ENCODE results near the gene NECAB3.

NECAB3 gene

GRCh38 chr20:33696448-33696847 is 22.2 kb upstream of the NECAB3 start:
- DNase-seq, result no peak

- DNase-seq, result peak; percentile 12
Measured at GRCh38 chr20:33694639-33695012, 20.4 kb upstream of the NECAB3 start.

GRCh38 chr20:33693741-33694638 is 19.8 kb upstream of the NECAB3 start:
- DNase-seq, result no peak

DNA sequence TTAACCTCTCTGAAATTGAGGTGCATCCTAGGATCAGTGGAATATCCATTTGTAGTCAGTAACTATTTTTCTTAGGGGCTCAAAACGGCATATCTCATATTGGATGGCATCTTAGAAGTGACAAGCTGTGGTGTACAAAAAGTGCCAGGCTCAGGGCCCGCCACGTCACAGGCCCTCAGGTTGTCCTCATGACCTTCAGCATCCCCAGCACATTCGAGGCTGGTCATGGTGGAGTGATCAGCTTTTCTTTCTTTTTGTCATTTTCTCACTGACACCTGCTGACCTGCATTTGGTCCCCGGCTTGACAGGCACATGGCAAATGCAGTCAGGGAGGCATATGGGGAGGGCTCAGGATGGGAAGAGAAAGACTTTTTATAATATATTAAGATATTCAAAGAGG is 19.1 kb upstream of the NECAB3 start:
- no peak for DNase-seq

DNA sequence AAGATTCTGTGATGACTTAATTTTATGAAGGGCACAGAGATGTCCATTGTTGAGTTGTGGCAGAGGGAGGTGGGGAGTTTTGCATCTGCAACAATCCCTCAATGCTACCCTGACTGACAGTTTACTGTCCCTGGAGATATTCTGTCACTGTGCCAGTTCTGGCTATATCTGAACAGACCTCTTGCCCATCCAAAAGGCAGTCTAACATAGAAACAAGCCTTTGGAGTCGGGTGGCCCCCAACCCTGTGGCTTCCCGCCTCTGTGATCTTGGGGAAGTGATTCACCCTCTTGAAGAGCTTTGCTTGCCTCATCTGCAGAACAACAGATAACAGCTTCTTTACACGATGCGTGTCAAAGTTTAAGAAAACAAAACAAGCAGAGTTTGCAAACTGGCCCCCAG is 15.7 kb upstream of the NECAB3 start:
- no peak for DNase-seq

GRCh38 chr20:33689493-33689892 is 15.3 kb upstream of the NECAB3 start:
- DNase-seq, result no peak

DNA sequence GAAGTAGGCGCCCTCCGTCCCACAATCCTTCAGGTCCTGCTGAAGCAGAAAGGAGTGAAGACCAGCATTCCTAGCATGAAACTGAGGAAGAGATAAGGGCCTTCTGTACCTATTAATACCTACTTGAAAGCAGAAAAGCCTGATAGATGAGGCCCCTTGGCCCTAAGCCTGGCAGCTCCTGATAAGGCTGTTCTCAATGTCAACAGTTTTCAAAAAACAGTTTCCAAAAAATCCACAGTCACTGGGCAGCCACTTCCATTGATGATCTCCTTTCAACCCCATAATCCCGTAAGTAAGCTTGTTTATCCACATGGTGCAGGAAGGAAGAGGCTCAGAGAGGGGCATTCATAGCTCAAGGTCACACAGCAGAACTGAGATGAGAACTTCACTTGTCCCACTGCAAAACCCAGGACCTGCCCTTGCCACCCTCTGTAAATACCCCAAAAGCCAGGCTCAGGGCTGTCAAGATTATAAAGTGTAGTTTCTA is 14.8 kb upstream of the NECAB3 start:
- no peak for DNase-seq

DNA sequence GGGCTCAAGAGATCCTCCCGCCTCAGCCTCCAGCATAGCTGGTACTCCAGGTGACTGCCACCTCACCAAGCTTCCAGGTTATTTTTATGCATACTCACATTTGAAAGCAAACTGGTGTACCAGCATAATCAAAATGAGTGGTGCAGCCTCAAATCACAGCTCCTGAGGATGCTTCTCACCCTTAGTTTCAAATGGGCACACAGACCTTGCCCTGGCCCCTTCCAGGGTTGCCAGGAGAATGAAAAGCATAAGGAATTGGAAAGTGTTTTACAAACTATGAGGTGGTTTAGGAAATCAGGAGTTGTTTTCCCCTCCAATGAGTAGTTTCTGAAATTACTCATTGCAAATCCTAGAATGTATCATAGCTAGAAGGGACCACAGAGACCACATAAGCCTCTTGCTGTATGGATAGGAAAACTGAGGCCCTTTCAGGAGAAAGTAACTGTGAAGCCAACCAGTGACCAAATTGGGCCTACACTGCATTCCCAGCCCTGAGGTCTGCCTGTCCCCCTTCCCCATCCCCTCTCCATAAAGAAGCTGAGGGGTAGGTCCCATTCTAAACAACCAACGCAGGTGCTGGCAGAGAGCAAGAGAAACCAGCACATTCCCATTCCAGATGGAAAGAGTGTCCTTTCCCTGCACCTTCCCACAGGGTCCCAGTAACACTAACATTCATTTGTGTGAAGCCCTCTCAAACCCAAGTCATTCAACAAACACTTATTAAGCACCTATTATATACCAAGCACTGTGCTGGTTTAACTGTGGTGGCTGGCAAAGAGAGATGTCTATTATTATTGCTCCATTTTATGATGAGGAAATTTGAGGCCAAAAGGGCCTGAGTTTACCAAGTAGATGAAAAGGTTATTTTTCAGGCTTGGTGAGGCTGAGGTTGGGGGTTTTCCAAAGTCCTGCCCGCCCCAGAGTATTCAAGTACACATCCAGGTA is 14.0 kb upstream of the NECAB3 start:
- no peak for DNase-seq

DNA sequence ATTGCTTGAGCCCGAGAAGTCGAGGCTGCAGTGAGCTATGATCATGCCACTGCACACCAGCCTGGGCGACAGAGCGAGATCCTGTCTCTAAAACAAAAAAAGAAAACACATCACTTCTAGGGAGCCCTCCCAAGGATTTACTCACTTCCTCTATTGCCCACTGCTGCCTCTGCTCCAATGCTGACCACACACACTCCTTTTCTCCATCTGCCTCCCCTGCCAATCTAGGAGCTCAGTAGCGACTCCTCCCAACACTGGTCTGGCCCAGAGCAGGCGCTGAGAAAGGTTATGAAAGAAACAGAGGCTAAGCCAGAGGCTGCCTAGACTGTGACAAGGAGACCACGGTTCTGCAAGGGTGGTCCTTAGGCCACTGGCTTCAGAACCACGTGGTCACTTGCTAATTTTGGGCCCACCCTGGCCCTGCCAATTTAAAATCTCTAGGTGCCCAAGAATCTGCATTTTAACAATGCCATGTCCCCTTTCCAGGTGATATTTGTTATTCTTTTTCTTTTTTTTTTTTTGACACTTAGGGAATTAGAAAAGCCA is 13.2 kb upstream of the NECAB3 start:
- DNase-seq, result no peak

GRCh38 chr20:33686984-33687366 is 12.7 kb upstream of the NECAB3 start:
- no peak for DNase-seq

DNA sequence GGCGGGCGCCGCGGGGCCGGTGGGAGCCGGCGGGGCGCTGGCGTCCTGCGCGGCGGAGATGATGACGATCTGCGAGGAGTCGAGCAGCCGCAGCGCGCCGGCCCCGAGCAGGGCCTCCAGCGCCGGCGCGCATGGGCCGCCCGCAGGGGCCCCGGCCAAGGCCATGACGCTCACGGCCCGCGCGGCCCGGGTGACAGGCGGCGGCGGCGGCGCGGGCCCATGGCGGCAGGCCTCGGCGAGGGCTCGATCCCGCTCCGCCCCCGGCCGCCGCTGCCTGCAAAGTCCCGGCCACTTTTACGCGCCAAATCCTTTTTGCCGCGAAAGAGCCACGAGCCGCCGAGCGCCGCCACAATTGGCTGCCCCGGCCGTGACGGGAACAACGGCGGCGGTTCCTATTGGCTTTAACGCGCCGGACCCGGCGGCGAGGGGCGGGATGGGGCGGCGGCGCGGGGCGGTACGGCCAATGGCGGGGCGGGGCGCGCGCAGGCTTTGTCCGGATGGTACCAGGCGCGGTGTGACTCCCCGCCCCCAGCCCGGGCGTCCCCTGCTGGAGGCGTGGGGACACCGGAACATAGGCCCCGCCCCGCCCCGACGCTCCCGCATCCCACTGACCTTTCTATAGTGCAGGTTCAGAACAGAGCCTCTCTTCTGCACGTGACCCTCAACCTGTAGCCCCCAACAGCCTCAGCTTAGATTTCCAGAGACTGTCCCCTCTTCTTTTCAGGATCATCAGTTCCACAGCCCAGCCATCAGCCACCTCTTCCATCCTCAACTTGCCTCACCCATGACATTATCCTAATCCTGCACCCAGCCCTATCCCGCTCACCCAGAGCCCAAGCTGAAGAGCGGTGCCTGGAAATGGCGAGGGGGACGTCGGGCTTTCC is 12.1 kb upstream of the NECAB3 start, which contains the start of gene E2F1:
Gene E2F1 (minus strand): TSS at position 286 of the 884 bp plus-strand sequence. CDS start 121 bp downstream, at position 165.
- DNase-seq, result peak; percentile 89

GRCh38 chr20:33685328-33686099 is 11.3 kb upstream of the NECAB3 start:
- DNase-seq, result peak; percentile 90

DNA sequence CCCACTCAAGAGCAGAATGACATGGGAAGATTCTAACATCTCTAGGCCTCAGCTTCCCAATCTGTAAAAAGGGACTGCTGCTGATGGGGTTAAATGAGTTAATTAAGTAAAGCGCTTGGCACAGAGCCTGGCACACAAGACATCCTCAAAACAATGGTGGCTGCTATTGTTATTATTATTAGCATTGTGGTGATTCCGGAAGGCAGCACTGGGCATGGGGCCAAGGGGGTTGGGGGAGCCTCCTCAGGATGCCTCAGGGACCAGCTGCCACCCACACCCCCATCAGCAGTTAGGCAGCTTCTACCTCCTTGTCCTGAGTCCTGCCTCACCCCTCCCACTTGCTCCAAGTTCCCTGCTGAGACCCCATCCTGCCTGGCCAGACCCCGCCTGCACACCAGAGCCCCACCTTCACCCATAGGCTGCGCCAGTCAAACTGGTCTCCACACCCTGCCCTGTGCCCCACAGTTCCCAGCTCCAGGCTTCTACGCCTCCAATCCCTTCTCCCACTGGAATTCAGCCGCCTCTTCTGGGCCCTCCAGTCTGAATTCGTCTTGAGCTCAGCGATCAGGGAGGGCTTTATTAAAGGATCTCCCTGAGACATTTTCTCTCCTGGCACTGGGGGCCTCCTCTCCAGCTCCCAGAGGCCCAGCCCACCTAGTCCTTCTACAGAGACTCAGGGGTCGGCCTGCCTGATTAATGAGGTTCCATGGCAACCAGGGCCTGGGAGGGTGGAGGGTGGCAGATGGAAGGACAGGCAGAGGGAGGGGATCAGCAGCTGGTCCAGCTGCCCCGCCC is 10.5 kb upstream of the NECAB3 start:
- peak; percentile 90 for DNase-seq

GRCh38 chr20:33681728-33682353 is 7.6 kb upstream of the NECAB3 start:
- no peak for DNase-seq

DNA sequence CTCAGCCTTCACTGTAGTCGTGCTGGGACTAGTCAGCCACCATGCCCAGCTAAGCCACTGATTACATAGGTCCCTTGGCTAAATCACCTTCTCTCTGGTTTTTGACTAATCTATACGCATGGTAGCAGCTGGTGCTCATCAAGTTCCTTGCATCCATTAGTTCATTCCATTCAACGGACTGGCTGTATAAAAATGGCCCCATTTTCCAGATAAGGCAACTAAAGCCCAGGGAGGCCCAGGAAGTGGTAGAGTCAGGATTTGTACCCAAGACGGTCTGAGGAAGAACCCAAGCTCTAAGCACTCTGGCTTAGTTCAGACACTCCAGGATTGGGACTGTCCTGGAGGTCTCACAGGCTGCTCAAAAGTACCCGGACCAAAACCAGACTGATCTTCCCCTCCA is 7.1 kb upstream of the NECAB3 start:
- DNase-seq, result no peak

GRCh38 chr20:33680686-33681085 is 6.5 kb upstream of the NECAB3 start:
- DNase-seq, result no peak

- DNase-seq, result no peak
Measured at GRCh38 chr20:33679758-33680485, 5.7 kb upstream of the NECAB3 start.

GRCh38 chr20:33677991-33678702 is 3.9 kb upstream of the NECAB3 start:
- DNase-seq, result no peak

Data from DMS 273 treated with DMSO at 0.1 percent for 48 hours (cell line).